GM18508 (cell line): ENCODE data around the gene DARS1.

Experiments
- ATAC-seq: cut with Tn5 transposase; IDR thresholded peaks from one replicate; pipeline ENCODE4 v1.9.1; 2021; ENCODE audit warnings: moderate number of reproducible peaks; ENCODE audit not compliant: insufficient read depth, unreplicated experiment

Gene DARS1

GRCh38 chr2:135948642-135949355, 36.6 kb downstream of the DARS1 start:
- ATAC-seq, result peak; percentile 67

DNA sequence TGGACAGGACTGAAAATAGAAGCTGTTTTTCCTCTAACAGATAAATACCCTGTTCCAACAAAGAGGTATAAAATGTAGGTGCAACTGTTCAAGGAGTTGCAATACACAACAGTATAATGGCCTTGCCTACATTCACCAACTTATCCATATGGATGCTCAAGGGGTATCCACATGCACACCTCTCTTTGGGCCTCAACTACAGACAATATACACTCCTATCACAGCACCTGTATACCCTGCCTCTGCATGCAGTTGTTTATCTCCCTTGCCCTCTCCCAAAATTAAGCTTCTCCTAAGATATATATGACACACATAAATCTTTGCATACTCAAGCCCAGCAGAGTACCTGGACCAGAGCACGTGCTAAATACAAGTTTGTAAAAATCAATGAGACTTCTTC, 37.3 kb downstream of the DARS1 start:
- ATAC-seq, result no peak

DNA sequence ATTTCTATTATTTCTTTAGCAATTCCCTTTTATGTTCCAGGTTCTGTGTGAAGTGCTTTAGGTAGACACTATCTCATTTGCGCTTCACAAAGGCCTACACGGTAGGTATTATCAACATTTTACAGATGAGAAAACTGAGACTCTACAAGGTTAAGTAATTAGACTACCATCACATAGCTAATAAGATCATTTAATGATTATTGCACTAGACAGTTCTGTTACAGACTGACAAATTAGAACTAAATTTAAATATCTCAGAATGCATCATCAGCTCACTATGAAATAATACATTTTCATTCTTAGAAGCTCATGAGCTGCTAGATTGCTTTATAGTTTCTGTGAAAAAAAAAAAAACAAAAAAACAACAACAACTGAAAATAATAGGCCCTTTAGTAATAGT, 37.9 kb downstream of the DARS1 start:
- ATAC-seq, result no peak

- no peak for ATAC-seq
Observed at GRCh38 chr2:135945526-135945925, 39.9 kb downstream of the DARS1 start.

GRCh38 chr2:135944625-135945024, 40.8 kb downstream of the DARS1 start:
- ATAC-seq, result no peak

GRCh38 chr2:135942936-135943688, 42.3 kb downstream of the DARS1 start:
- ATAC-seq, result no peak

GRCh38 chr2:135936524-135936923, 48.9 kb downstream of the DARS1 start:
- ATAC-seq, result no peak

DNA sequence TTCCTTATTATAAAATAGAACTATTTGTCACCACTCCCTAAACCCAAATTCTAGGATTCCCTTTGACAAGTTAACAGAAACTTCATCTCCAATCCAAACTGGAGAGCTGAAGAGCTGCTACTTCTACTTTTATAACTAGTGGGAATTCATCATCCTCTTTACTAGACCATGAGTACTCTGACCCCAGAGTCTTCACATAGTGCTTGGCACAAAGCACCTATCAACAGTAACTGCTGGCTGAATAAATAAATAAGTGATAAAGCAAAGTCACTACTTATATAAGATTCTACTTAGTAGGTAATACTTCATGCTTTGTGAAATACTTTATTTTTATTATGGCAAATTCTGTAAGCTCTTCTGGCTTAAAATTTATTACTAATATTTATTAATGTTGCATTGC, 49.5 kb downstream of the DARS1 start:
- no peak for ATAC-seq

GRCh38 chr2:135931776-135932443, 53.5 kb downstream of the DARS1 start:
- ATAC-seq, result peak; percentile 77

GRCh38 chr2:135926605-135927004, 58.8 kb downstream of the DARS1 start:
- ATAC-seq, result no peak

DNA sequence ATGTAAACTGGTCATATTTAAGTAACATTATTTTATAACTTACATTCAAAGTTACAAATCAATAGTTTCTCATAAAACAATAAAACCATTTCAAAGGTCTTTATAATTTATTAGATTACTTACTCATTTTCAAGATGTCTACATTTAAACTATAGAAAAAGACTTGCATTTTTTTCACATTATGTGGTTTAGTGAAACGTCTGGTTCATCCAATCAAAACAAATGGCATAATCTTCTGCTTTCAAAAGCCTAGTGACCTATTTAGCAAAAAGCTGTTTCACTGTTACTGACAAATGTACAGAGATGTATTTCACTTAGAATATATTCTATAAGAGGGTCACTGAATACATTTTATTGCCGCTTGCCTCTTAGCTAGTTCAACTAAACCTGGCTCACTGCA, 59.9 kb downstream of the DARS1 start:
- no peak for ATAC-seq

DNA sequence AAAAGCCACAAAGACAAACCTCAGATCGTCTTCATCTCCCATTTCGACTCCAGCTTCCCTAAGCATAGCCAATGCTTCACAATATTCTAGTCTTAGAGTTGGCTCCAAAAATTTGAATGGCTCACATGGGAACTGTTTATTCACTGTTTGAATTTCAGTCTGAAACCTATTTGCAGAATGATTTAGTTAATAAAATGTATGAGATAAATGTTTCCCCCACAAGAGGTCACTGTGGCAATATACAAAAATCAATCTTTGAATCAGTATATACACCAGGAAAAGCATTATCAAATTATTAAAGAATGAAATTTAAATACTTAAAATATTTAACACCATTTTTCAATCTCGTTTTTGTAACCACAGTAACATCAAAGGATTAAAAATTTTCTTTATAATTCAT, 69.2 kb downstream of the DARS1 start:
- ATAC-seq, result no peak

GRCh38 chr2:135914485-135914884, 70.9 kb downstream of the DARS1 start:
- ATAC-seq, result no peak

- no peak for ATAC-seq
Observed at GRCh38 chr2:135913727-135914365, 71.6 kb downstream of the DARS1 start.

DNA sequence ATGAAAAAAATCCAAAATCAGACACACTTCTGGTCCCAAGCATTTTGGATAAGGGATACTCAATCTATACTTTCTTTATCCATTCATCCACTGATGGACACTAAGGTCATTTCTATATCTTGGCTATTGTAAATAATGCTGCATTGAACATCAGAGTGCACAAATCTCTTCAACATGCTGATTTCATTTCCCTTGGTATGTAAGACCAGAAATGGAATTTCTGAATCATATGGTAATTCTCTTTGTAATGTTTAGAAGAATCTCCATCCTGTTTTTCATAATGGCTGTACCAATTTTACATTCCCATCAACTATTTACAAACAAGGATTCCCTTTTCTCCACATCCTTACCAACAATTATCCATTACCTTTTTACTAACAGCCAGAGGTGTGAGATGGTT, 75.5 kb downstream of the DARS1 start:
- ATAC-seq, result no peak

GRCh38 chr2:135905679-135906078, 79.7 kb downstream of the DARS1 start:
- no peak for ATAC-seq

DNA sequence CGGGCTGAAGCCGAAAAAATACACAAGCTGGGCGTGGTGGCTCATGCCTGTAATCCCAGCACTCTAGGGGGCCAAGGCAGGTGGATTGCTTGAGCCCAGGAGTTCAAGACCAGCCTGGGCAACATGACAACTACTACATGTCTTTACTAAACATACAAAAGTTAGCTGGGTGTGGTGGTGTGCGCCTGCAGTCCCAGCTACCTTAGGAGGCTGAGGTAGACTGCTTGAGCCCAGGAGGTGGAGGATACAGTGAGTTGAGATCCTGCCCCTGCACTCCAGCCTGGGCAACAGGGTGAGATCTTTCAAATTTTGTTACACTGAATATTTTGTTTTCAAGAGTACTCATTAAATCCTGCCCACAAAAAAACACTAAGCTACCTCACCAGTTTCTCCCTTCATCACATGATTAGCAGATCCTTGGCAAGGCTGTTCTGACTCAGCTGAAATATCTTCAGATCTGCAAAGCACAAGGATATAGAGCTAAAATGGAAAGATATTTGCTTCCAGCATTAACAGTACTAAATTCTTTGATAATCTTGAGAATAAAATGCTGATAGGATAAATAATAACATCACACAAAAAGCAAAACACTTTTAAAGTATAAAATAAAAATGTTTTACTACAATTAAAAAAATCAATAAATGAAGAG, 81.0 kb downstream of the DARS1 start:
- ATAC-seq, result no peak

DNA sequence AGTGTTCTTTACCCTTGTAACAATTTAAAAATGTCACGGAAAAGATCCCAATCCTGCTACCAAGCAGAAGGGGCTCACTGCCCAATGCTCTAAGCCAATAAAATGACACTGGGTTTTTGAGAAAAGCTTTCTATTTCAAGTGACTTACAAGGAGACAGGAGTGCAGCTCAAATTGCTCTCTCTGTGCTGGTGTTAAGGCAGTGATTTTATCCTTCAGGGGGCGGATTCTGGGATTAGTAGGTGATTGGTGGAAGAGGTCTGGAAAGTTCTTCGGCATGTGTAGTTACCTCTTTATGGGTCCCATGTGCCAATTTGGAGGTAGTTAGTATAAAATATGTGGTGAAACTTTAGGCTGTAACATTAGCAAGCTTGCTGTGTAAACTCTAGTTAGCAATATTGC, 81.8 kb downstream of the DARS1 start:
- ATAC-seq, result no peak

DNA sequence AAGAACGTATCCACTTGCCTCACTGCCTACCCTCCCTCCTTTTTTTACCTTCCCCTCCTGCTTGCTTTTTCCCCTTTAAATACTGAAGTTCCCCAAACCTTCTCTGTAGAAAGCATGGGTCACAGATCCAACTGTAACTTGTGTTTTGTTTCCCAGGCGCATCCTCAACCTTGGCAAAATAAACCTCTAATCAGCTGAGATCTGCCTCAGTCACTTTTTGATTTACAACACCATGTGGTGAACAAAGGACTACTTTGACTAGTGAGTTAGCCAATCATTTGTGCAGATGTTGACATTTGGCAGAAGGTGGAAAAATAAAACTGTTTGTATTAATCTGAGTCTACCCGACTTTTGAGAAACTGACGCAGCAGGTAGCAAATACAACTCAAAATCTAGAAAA, 85.9 kb downstream of the DARS1 start:
- no peak for ATAC-seq

DNA sequence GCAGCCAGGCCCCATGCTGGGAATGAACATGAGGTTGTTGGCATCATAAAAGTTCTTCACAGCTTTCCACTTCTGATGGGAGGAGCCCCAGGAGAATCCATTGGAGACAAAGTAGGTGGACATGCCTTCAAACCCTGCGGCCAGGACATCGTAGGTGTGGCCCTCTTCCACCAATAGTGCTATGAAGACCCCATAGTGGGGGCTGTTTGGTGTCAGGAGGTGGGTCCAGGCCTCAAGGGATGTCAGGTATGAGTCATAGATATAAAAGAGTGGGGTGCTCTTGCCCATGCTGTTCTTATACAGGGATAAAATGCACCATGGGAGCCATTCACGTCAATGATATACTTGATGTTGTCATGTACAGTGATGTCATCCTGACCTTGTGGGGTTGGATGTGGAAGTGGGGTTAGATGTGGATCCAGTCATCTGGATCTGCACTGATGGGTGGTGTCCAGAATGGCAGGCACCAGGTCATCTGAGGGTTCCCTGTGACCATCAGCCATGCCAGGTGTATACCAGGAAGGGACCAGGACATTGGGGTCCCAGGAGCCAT, 87.1 kb downstream of the DARS1 start:
- ATAC-seq, result no peak
